ENCODE data around the gene GALT.
A peak's percentile ranks its signal among the peaks of the same experiment; 100 is the strongest.

GALT gene

DNA sequence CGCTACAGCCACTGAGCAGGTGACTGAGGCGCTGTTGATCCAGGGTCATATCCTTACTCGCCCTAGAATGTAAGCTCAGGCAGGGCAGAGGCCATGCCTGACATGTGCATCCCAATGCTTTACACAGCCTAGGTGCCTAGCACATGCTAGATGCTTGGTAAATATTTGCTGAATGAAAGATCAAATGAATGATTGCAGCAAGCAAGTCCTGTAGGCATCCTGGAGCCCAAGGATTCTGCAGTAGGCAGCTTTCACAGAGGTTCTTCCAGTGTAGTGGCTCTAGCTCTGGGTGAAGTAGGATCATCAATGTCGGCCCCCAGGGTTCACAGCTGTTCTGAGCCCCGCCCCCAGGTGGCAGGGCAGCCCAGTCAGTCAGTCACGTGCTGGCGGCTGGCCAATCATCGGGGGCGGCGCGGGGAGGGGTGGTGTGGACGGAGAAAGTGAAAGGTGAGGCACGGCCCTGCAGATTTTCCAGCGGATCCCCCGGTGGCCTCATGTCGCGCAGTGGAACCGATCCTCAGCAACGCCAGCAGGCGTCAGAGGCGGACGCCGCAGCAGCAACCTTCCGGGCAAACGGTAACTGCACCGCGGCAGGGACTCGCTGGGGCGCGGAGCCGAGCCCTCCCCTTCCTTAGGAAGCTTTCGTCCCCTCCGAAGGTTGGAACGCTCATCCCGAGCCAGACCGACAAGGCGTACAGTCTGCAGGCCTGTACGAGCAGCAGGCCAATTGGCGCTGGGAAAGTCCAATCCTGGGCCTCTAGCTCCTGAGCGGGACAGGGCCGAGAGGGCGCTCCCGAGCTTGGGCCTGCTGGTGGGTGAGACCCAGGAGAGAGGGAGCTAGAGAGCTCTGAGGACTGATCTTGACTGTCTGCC is at the start of gene GALT:
TSS of gene GALT (plus strand) at position 465 of the 873 bp plus-strand sequence. CDS start at position 495, 30 bp downstream.
- DNase-seq: peak; percentile 98 to 99

DNA sequence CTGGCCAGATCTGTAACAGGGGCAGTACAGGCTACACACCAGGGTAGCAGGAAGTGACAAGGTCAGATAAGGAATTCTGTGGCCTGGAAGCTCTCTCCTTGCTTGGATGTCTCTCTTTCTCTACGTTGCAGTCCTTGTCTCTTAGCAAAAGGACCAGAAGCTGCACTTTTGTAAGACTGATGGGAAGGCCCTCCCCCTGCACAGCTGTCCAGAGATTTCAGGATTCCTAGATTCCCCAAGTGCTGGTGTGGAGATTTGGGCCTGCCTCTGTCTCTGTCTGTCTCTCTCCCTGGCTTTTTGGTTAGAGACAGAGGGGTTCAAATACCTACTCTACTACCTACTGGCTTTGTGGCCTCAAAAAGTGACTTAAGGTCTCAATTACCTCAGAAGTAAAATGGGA is 46.9 kb upstream of the GALT start:
- DNase-seq: no peak

DNA sequence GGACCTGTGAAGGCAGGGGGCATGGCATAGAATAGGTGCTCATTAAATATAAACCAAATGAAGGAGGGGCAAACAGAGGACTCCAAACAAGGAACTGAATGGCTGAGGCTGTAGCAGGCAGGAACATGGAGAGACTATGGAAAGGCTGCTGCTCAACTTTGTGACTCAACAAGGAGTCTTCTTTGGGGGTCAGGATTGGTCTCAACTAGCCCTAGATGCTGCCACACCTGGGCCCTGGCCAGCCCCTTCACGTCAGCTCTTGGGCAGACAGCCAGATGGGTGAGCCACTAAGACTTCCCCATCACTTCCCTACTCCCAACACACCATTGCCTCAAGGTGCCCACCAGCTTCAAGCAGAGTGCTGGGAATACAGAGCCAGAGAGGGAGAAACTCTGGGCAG is 45.6 kb upstream of the GALT start:
- no peak for DNase-seq

DNA sequence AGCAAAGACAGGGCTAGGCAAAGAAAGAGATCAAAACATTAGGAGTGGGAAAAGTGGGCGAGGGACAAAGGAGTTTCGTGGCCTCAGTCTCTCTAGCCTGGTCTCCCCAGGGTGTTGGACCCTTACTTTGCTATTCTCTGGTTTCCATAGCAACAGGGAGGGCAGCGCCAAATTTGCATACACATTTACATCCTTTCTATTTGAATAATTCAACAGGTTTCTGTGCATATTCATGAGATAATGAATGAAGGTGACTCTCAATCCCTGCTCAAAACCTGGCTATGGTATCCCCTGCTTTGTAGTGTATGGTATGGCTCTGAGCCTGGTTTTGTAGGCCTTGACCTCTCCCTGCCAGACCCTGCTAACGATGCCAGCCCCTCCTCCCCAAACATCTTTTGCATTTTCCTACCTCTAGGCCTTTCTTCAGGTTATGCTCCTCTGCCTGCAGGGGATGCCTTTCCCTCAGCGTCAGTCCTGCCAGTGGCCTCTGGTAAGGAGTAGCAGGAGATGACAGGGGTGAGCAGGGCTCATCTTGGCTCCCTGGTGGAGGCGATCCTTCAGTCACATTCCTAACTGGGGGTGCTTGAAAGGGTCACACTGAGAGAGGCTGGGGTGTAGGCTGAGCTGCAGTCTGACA is 44.4 kb upstream of the GALT start:
- DNase-seq: no peak

DNA sequence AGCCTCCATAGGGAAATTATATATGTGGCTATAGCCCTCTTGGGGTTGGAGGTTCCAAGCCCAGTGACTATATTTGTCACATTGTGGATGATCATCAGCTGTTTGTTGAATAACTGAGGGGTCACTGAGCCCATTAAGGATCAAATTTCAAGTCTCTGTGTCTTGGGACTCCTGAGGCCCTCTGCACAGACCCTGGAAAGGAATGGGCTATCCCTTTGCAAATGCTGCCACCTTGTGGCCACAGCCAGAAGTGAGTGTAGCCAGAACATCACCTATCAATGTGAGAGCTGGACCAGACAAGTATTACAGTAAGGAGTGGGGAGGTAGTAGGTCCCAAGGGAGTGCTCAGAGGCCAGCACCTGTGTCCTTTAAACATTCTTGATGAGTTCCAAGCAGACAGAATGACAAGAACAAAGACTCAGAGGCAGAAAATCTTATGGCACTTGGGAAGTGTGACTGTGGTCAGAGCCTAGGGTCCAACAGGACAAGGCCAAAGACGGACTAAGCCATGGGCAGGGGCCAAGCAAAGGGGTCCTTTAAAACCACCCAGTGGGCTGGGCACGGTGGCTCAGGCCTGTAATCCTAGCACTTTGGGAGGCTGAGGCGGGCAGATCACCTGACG is 42.8 kb upstream of the GALT start:
- peak; percentile 78 to 82 for DNase-seq

DNA sequence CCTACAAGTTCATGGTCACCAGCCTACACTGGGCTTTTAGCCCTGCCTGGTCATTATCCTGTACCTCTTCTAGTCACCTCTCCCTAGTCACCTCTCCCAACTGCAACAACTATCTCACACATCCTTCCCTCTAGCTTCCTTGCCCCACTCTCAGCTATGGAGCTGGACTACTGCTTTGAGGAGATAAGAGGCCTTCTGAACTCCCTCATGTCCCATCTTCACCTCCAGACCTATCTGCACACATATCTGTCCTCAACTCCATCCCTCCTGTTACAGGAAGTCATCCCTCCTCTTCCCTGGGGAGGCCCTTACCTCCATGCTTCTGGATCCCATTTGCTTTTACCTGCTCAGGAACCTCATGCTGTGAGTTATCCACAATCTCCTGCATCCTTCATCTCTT is 40.3 kb upstream of the GALT start:
- no peak for DNase-seq

DNA sequence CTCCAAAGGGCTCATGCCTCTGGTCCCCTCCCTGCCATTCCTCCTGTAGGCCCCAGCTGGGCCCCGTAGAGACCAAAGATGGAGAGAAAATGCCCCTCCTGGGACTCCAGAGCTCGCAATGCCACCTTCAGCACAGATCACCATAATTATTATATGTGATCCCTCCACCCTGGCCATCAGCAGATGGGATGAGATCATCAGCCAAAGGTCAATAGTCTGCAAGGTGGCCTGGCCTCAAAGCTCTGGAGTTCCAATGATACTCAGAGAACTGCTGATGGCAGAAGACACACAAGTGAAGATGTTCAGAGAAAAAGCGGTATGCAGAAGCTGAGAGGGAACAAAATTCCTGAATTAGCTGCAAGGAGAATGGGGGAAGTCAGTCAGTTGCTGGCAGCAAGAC is 39.6 kb upstream of the GALT start:
- DNase-seq: no peak

DNA sequence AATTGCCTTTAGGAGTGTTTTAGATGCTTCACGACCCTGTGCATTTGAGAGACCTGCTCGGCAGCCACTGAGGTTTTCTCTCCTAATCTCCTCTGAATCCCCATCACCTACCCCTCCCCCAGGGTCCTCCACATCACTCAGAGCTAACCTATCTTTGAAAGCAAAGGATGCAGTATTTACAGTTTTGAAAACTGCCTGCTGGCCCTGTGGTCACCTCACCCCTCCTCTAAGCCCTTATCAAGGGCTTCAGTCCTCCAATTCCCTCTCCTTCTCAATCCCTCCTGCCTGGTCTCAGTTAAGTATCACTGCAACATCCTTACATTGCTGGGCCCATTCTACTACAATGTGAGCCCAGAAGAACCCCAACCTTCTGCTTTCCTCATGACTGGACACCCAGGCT is 39.1 kb upstream of the GALT start:
- no peak for DNase-seq

DNA sequence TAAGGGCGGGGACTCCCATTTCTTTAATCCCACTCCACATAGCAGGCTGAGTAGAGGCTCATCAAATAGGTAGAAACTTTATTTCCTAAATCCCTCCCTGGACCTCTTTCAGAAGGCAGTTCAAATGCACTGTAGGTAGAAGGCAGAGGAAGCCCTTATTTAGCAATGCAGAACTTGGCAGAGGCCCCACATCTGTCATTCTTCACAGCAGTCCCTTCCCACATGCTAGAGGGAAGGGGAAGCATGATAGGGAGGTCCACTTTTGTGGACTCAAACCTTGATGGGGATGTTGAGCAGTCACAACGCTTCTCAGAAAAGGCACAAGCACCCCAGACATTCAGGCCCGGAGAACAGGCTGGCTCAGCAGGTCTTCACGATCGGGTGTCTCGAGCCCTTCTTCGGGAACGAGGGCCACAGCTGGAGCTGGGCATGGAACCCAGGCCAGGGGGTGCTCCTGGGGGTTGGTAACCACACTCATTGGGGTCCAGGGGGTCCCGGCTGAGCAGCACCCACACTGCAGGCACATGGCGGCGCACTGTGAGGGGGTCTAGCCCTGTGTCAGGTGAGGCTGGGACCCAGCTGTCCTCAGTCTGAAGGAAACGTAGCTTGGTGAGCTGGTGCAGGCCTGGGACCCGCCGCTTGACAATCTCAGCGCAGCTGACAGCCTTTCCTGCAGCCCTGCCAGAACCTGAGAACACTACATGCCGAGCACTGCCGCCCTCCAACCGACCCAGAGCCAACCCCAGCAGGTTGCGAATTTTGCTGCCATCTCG is 35.9 kb upstream of the GALT start:
- no peak for DNase-seq

DNA sequence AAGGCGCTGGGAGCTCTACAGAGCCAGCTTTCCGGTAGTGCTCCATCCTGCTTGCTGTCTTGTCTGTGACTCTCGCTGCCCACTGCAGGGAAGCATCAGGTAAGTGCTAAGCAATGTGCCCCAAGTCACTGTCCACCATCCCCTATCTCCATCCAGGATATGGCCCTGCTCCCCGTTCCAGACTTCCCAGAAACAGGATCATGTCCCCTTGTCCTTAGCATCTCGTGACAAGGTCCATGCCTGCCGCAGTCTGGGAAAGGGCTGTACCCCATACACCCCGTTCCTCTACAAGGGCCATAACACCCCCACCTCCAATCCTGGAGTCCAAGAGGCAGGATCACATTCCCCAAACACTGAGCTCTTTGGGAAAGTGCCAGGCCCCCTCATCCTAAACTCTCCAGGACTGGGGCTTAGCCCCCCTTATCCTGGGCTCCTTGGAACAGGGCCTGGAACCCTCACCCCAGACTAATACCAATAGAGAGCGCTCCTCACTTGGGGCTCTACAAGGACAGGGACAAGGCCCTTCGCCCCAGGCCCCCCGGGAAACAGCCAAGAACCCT is 35.1 kb upstream of the GALT start:
- no peak for DNase-seq

DNA sequence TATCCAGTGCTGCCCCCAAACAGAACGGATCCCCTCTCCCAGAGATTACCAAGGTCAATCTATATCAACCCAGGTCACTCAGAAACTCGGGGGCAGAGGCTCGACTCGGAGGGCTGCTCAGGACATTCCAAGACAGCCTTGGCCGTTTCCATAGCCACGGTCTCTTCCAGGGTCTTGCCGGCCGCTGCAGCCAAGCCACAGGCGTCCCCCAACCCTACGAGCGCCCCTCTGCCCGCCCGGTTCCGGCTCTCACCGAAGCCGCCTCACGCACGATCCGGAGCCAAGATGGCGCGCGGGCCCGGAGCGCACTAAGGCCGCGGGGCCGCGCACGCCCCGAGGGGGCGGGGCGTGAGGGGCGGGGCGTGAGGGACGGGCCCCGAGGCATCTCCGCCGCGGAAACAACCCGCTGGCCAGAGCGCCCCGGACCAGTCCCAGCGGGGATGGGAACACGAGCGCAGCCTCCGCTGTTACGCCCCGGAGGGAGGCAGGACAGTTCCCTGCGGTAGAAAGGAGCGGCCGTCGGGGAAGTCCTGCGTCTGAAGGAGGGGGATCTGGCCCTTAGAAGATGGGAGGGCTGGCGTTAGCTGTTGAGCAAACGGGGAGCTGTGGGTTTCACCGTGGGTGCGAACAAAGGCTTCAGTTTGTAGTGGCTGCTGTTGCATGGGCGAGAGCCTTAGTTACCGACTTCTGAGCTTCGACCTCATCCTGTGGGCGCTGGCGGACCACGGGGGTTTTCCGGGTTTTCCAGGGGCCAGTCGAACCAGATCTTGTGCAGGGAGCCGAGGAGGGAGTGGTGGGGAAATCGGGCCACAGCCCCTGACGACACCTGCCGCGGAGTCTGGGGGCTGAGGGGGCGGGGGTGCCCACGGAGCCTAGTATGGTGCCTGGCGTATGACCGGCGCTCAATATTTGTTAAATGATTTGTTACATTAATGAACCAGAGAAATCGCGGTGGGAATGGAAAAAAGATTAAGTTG is 34.4 kb upstream of the GALT start, which contains the start of gene RPP25L:
TSS of gene RPP25L (minus strand) at position 287 of the 977 bp plus-strand sequence. CDS start 801 bp downstream, outside the sequence.
- peak; percentile 77 to 83 for DNase-seq

DNA sequence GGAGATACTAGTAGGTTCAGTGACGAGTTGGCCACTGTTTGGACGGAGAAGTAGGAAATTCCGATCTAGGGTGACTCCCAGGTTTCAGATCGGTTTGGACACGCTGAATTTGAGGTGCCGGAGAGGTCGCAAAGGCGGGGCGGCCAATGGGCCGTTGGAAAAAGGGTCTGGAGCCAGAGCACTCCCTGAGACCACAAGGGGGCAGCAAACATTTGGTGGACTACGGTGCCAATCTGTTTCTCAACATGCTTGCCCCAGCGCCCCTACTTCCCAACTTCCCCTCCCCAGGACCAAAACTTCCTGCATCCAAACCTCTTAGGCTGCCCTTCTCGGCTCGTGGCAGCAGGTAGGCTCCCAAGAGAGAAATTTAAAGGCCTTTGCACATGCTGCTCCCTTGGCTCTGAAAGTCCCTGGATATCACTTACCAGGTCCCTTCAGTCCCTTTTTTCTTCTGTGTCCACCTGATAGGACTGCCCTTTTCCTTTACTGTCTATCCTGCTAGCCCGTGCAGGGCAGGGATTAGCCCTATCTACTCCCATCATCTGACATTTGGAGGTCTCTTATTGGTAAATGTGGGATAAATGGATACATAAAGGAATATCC is 33.6 kb upstream of the GALT start:
- DNase-seq: peak; percentile 71

DNA sequence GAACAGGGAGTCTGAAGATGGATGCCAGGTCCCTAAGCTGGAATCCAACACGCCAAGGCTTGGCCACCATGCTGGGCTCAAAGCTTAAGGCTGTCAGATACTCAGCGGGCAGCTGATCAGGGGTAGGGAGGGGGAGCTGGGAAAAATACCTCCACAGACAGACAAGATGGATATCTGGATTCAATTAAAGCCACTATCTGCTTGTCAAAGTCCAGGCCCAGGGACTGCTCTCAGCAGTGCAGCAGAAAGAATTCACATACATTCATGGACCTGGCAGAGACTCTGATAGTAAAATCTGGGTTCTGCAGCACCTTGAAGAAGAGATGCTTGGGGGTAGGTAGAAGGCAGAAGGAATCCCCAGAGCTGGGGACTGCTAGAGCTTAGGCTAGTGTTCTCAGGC is 31.3 kb upstream of the GALT start:
- DNase-seq: no peak

DNA sequence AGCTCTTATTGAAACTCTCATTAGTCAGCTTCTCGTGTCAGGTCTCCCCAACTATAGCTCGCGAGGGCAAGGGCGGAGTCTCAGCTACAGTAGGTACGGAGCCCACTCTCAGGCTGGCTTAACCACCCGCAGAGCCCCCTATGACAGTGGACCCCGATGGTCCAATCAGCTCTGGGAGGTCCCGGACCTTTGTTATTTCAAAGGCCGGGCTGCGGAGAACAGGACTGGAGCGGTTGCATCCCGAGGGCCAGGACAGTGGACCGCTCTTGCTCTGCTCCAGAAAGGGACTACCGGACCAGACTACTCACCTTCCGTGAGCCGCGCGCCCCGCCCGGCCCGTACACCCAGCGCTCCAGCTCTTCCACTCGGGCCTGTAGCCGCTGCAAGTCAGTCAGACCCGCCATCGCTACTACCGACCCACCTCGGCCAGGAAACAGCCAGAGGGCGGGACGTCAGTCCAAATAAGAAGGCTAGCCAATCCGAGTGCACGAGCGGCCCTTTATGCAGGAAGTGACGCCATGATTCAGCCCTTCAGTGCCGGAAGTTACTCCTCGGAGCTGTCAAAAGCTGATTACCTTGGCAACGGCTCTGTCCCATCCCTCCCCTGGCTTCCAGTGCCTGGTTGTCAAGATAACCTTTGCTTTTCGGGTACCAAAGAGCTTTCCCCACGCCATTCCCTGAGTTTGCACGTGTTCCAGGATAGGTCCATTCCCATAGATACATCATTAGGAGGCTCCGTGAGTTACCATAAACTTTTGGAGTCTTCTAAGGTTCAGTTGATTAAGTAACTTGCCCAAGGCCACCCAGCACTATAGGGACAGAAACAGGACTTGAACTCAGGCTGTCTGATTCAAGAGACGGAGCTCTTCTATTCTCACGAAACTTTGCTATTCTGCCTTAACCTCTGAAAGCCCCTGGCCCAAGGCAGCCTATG is 26.1 kb upstream of the GALT start, which contains the start of gene DCTN3:
TSS of gene DCTN3 (minus strand) at position 435 of the 934 bp plus-strand sequence. CDS start at position 404, 31 bp downstream.
- DNase-seq: peak; percentile 78 to 80

DNA sequence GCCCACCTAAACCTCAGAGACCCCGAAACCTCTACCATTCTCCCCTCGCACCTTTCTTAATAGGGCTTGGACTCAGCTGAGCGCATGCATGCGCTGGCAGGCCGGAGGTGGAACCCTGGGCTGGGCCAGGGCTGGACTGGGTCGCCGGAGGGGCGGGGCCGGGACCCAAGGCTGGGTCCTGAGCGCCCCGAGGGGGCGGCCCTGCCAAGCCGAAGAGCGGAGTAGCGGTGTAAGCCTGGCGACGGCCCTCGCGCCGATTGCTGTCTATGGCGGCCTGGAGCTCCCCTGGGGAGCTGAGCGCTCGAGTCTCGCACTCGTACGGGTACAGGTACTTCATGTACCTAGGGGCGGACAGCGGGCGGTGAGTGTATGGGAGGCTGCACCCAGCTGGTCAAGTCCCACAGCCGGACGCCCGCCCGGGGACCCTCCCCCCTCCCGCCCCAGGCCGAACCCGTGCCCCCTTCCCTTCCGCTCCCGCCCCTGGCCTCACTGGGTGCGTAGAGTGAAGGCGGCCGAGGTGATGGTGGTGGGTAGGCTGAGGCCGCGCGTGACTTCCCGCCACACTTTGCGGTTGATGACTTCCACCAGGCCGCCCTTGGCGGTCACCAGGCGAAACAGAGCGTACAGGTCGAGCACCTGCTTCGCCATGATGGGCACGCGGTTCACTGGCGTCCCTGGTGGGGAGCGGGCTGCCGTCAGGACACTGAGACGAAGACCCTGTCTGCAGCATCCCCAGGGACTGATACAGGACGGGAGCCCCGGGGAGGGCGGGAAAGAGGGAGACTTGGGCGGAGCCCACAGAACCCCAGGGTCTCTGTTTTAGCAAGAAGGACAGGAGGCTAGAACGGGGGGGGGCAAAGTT is 22.9 kb upstream of the GALT start:
- DNase-seq: no peak

DNA sequence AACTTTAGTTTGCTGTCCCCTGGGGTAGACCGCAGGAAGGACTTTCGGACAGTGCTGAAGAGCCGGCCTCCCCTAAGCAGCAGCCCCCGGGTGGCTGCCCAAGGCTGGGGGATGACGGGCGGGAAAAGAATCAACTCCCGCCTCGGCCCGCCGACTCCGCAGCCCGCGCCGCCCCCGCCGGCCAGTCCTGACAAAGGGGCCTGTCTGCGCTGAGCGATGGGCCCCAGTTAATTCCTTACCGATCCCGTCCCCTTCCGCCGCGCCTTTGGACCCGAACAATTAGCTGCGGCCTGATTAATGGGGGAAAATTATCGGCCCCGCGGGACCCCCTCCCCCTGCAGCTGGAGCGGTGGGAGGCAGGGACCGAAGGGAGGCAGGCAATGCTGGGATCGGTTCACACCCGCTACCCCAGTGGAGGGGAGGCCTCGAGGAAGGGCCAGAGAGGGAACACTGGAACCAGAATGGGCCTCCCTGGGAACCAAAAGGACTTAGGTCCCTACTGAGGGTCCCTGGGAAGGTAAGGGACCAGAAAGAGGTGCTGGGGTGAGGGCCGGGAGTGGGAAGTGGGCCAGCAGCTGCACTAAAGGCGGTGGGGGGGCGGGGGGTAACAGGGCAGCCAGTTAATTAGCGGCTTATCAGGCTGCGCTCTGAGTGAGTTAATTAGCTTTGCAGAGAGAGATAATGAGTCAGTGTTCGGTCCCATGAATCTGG is 21.8 kb upstream of the GALT start:
- DNase-seq: no peak

DNA sequence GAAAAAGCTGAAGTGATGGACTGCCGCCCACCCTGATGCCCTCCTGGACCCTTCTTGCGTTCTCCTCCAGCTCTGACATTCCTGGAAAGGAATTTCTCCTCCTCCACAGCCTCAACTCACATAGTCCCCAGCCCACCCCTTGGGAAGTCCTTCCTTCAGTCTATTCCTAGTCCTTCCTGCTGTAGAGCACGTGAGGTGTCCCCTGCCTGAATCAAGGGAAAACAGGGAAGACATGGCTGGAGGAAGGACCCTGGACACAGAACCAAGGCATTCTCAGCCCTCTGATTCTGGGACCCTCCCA is 21.3 kb upstream of the GALT start:
- no peak for DNase-seq
